Mucosa of gallbladder (tissue), 1 donor: ENCODE results near the gene CNTNAP4. TPM values are rescaled to one million over a fixed set of nuclear protein-coding genes. Genes with fewer than 3 reads are reported as not detected.

ENCODE experiments used
- DNase-seq: peaks from one replicate; pipeline ENCODE4 v3.0.0-alpha.2; 2020; ENCODE audit warnings: low spot score
- total RNA-seq: library from RNA; stranded (reverse); gene quantifications from one replicate; pipeline ENCODE4 v1.2.1, GENCODE V29; 2021
- donor health status: DM: no; HTN: no; CAD: no.

Gene CNTNAP4
- total RNA-seq, 1 donor from 2014 or later: not detected

- DNase-seq: no peak
Measured at GRCh38 chr16:76303637-76304314, 26.6 kb downstream of the CNTNAP4 start.

- DNase-seq: no peak
Measured at GRCh38 chr16:76309639-76310335, 32.6 kb downstream of the CNTNAP4 start.

GRCh38 chr16:76311260-76311659, 34.1 kb downstream of the CNTNAP4 start:
- no peak for DNase-seq

- no peak for DNase-seq
Measured at GRCh38 chr16:76318565-76318964, 41.4 kb downstream of the CNTNAP4 start.

- no peak for DNase-seq
Measured at GRCh38 chr16:76329106-76329505, 51.9 kb downstream of the CNTNAP4 start.

- no peak for DNase-seq
Measured at GRCh38 chr16:76335180-76335974, 58.2 kb downstream of the CNTNAP4 start.

GRCh38 chr16:76336112-76336511, 58.9 kb downstream of the CNTNAP4 start:
- DNase-seq: no peak

GRCh38 chr16:76338472-76338871, 61.3 kb downstream of the CNTNAP4 start:
- DNase-seq: no peak

- no peak for DNase-seq
Measured at GRCh38 chr16:76343769-76344168, 66.6 kb downstream of the CNTNAP4 start.

GRCh38 chr16:76345163-76345661, 68.0 kb downstream of the CNTNAP4 start:
- DNase-seq: peak; percentile 16

- no peak for DNase-seq
Measured at GRCh38 chr16:76346210-76346609, 69.0 kb downstream of the CNTNAP4 start.

GRCh38 chr16:76351441-76351840, 74.2 kb downstream of the CNTNAP4 start:
- no peak for DNase-seq

GRCh38 chr16:76360404-76360803, 83.2 kb downstream of the CNTNAP4 start:
- no peak for DNase-seq

GRCh38 chr16:76370344-76370743, 93.1 kb downstream of the CNTNAP4 start:
- no peak for DNase-seq

GRCh38 chr16:76371441-76371840, 94.2 kb downstream of the CNTNAP4 start:
- DNase-seq: no peak

GRCh38 chr16:76373998-76374397, 96.8 kb downstream of the CNTNAP4 start:
- no peak for DNase-seq

- DNase-seq: no peak
Measured at GRCh38 chr16:76376988-76377387, 99.8 kb downstream of the CNTNAP4 start.

- no peak for DNase-seq
Measured at GRCh38 chr16:76378020-76378419, 100.8 kb downstream of the CNTNAP4 start.

GRCh38 chr16:76381096-76381495, 103.9 kb downstream of the CNTNAP4 start:
- DNase-seq: no peak

- DNase-seq: no peak
Measured at GRCh38 chr16:76385601-76386230, 108.5 kb downstream of the CNTNAP4 start.

GRCh38 chr16:76386784-76387183, 109.6 kb downstream of the CNTNAP4 start:
- peak; percentile 11 for DNase-seq

- DNase-seq: no peak
Measured at GRCh38 chr16:76387994-76388393, 110.8 kb downstream of the CNTNAP4 start.
